ENCODE results near the gene CIDEC. TPM values are rescaled to one million over a fixed set of nuclear protein-coding genes. Genes with fewer than 3 reads are reported as not detected.

The CIDEC gene
- total and polyA plus RNA-seq, 9 of the 15 experiments (the other 6 are each of a cell fraction or from before 2014, with no cell fraction given) = not detected

- Histone ChIP-seq H3K9me3 (replicated peaks; ENCODE audit: control insufficient read depth, insufficient read depth, low read depth, low read length) (no peaks in the 10 kb centered on the region), H3K4me1 (replicated peaks in 1 of 2; ENCODE audit: control insufficient read depth in 2 of 2, insufficient read depth in 2 of 2, low read length in 2 of 2) (peaks cover 23 to 26% of the 10 kb centered on the region in 2 experiments), H3K9ac (ENCODE audit: insufficient read depth in 1 of 2, low read depth in 2 of 2, low read length in 2 of 2) (no peak overlapping the region), H3K4me2 (ENCODE audit: insufficient read depth, low read length) (no peak overlapping the region), H3K4me3 (no peak overlapping the region), H4K20me1 (replicated peaks; ENCODE audit: control insufficient read depth, insufficient read depth, low read length) (no peaks in the 10 kb centered on the region), H3K36me3 (ENCODE audit: control insufficient read depth, insufficient read depth, low read length) (no peaks in the 10 kb centered on the region), H3K27me3 (ENCODE audit: control insufficient read depth in 2 of 2, insufficient read depth in 2 of 2, low read length in 2 of 2) (no peaks in the 10 kb centered on the region), H3K79me2 (ENCODE audit: control insufficient read depth, insufficient read depth, low read length) (no peaks in the 10 kb centered on the region), H3K27ac (ENCODE audit: extremely low read depth, low read depth, low read length) (no peak overlapping the region), H3K9me1 (ENCODE audit: control insufficient read depth, insufficient read depth, low read length) (no peaks in the 10 kb centered on the region), H2AFZ (ENCODE audit: low read depth, low read length) (no peak overlapping the region)
- TF ChIP-seq NCOR1 (IDR thresholded peaks at IDR 0.05) (no peak), ZNF263 (CRISPR knock-in tag; IDR thresholded peaks at IDR 0.05; ENCODE audit: borderline replicate concordance) (no peak), SAFB (IDR thresholded peaks at IDR 0.05; ENCODE audit: borderline replicate concordance, low read depth, low read length) (no peak), TRIM24 (IDR thresholded peaks at IDR 0.05) (no peak), SNIP1 (IDR thresholded peaks at IDR 0.05; ENCODE audit: low read depth) (no peak), MXI1 (IDR thresholded peaks at IDR 0.05; ENCODE audit: low read depth, low read length) (no peak), YBX1 (IDR thresholded peaks at IDR 0.05) (no peak), ELF2 (CRISPR knock-in tag; IDR thresholded peaks at IDR 0.05) (no peak), RBFOX2 (IDR thresholded peaks at IDR 0.05; ENCODE audit: low read depth, low read length) (no peak), MEF2D (tag; conservative IDR thresholded peaks at IDR 0.05; ENCODE audit: low read depth) (no peak)
- DNase-seq (ENCODE audit: extremely low read depth in 1 of 4, low spot score in 3 of 4) (no peak), ATAC-seq (no peak), FAIRE-seq (no peak)
- CTCF ChIA-PET (ENCODE audit: low intra/inter-chr PET ratio) = no interaction called here
- intact Hi-C loops (cut with micrococcal nuclease) (no loop called here), in situ Hi-C loops (cut with MboI) (no loop called here)
- POLR2A ChIA-PET = interaction anchor here (0.7 to 5.8 kb wide), 4 partner anchors 9 to 14 kb away, joined by 3 to 29 read pairs (median 20); partner anchors contain the start of gene JAGN1
- no TSS peak for BruUV-seq (replicated peaks)
- WGBS (ENCODE audit: insufficient coverage, low coverage, missing lambda C conversion rate) = 80% methylated on average over 4 of the region's 4 CpGs
Measured at GRCh38 chr3:9903904-9904303, 23.9 kb upstream of the CIDEC start.
